ENCODE measurements around the gene EIF3A. TPM values are rescaled to one million over a fixed set of nuclear protein-coding genes. Genes with fewer than 3 reads are reported as not detected.
A peak's percentile ranks its signal among the peaks of the same experiment; 100 is the strongest.
"Not testable (repeated sequence)": the region's sequence is repeated elsewhere in the genome, so short reads cannot be mapped to it uniquely, and the experiment has no call there.

The EIF3A gene
- total RNA-seq, 1 donor from 2014 or later, result 81.6 TPM

GRCh38 chr10:119051775-119052174, 28.8 kb downstream of the EIF3A start:
- no peak for DNase-seq

- no peak for DNase-seq
Observed at GRCh38 chr10:119049777-119050176, 30.8 kb downstream of the EIF3A start.

- no peak for DNase-seq
Observed at GRCh38 chr10:119049361-119049760, 31.3 kb downstream of the EIF3A start.

- DNase-seq, result no peak
Observed at GRCh38 chr10:119045561-119045960, 35.1 kb downstream of the EIF3A start.

GRCh38 chr10:119042169-119042568, 38.4 kb downstream of the EIF3A start:
- no peak for DNase-seq

- no peak for DNase-seq
Observed at GRCh38 chr10:119041326-119041725, 39.3 kb downstream of the EIF3A start.

- no peak for DNase-seq
Observed at GRCh38 chr10:119039161-119039560, 41.5 kb downstream of the EIF3A start.

GRCh38 chr10:119031496-119032059, 49.0 kb downstream of the EIF3A start:
- no peak for DNase-seq

- no peak for DNase-seq
Observed at GRCh38 chr10:119030421-119031250, 50.0 kb downstream of the EIF3A start.

- DNase-seq, result no peak
Observed at GRCh38 chr10:119029613-119030420, 50.8 kb downstream of the EIF3A start, which contains the start of gene NANOS1. Gene NANOS1 (plus strand): TSS chr10:119029714. CDS start chr10:119029802, 88 bp downstream.

- DNase-seq, result peak; percentile 88
Observed at GRCh38 chr10:119028900-119029612, 51.6 kb downstream of the EIF3A start.

- DNase-seq, result not testable (repeated sequence)
Observed at GRCh38 chr10:119028445-119028899, 52.1 kb downstream of the EIF3A start.

- no peak for DNase-seq
Observed at GRCh38 chr10:119026301-119027110, 54.1 kb downstream of the EIF3A start.

- DNase-seq, result no peak
Observed at GRCh38 chr10:119025776-119026175, 54.8 kb downstream of the EIF3A start.

- DNase-seq, result no peak
Observed at GRCh38 chr10:119025336-119025735, 55.3 kb downstream of the EIF3A start.

GRCh38 chr10:119024882-119025281, 55.7 kb downstream of the EIF3A start:
- DNase-seq, result no peak

- DNase-seq, result no peak
Observed at GRCh38 chr10:119023553-119023868, 57.1 kb downstream of the EIF3A start.

GRCh38 chr10:119022846-119023552, 57.6 kb downstream of the EIF3A start:
- DNase-seq, result no peak

GRCh38 chr10:119020627-119020946, 60.0 kb downstream of the EIF3A start:
- DNase-seq, result no peak

GRCh38 chr10:119007211-119007574, 73.4 kb downstream of the EIF3A start:
- DNase-seq, result no peak
